DMS53 (cell line): ENCODE results near the gene CELF2.

Experiments used
- DNase-seq: peaks from one replicate; lab custom pipeline; 2025; lab: John Stamatoyannopoulos, UW

The CELF2 gene

DNA sequence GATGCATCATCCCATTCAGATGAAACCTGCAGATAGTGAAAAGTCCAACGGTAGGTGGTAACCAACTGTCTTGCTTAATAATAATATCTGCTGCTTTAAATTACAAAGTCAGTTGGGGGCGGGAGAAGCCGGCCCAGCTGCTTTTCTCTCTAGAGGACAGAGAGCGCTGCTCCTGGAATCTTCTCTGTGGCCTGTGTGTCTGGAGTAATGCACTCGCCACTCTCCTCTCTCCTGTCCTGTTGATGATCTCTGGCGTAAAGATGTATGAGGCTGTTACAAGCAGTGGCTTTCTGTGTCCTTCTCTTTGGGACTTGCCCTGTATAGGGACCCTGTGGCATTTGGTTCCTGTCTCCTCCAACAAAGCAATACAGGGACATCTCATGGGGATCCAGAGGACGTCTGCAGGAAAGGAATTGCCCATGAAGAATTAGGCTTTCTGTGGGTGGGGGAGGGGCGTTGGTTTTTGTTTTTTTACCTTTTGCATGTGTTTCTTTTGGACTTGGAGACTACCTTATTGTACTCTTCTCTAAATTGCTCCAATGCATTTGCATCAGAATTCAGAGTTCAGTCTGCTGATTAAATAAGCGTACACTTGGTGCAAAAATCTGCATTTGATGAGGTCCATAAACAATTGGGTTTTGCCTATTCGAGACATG lies 231.6 kb downstream of the CELF2 start:
- DNase-seq, result no peak

DNA sequence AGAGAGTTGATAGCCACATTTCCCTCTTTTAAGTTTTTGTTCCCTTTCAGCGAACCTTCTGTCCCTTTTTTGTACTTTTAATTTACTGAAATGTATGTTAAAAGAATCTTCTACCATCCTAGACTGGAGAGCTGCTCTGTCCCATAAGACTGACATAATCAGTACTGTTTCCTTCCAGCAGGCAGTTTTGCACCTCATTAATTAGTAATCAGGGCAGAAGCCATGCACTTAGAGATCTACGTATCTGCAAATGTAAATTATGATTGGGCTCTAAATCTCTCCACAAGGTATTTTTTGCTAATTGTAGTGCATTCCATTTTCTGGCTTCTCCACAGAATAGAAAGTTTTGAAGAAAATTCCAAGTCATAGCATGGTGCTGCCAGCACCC lies 232.1 kb downstream of the CELF2 start:
- DNase-seq, result no peak

DNA sequence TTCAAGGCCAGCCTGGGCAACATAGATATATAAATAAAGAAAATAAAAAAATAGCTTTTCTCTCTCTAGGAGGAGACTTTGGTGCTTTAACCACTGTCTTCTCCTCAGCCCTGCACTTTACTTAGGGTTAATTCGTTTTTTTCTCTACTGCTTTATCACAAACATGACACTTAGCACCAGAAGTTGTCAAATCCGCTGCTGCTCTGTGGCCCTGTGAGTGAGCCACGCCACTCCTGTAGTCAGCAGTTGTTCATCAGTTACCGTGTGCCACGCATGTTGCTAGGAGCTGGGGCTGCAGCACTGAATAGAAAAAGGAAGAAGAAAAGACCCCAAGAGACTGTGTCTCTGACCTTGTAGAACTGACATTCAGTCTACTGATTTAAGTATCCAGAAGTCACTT lies 232.6 kb downstream of the CELF2 start:
- DNase-seq, result no peak

DNA sequence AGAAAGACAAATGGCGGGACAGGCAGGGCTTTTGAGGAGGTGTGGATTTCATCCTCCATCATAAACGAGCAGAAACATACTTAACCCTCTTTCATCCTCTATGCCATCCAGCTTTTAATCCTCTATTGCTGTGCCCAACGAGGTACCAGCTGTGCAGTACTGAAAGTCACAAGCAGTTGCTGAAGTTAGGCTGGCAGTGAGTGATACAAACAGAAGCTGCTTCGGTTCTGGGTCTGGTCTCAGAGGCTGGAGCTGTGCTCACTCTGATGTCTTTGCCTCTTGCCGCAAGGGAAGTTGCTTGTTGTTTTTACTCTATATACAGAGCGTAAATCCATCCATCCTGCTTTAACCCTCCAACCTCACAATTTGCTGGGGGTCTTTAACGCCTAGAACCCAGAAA lies 235.2 kb downstream of the CELF2 start:
- no peak for DNase-seq

DNA sequence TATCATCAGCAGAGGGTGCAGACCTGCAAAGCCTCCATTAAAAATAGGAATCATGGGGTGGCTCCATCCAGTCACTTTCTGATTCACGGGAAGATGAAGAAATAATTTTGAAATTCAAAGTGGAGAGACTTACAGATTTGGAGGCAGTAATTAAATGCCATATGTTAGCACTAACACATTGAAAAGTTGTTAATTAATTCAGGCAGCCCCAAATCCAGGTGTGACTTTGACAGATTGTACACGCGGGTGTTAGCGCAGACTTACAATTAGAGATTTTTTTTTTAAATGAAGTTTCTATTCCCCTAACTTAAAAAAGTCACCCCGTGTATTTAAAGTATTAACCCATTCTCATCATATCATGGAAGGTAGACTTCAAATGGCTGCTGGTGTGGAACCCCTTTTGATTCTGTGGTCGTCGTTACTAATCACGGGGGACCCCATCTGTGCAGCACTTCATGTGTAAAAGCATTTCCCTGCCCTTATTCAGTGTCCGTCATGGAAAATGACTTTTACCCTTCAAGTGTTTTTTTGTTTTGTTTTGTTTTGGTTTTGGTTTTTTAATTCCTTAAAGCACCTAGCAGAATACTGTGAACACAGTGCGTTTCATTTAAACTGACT lies 235.8 kb downstream of the CELF2 start:
- no peak for DNase-seq

DNA sequence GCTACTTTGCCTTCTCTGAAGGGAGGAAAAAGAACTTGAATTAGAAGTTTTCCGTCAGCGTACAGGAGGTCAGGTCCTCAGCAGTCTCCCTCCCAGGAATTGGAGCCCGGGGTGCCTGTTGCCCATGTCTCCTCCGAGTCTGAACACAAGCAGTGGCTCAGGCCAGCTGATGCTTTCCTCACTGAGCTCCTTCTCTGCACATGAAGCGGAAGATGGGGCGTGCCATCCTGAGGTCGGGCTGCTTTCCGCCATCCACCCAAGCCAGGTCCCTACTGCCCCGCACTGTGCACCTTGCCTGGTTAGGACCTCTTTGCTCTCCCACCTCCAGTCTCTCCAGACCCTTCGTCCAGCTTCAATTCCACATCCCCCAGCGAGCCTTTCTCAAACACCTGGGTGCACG lies 237.5 kb downstream of the CELF2 start:
- no peak for DNase-seq

DNA sequence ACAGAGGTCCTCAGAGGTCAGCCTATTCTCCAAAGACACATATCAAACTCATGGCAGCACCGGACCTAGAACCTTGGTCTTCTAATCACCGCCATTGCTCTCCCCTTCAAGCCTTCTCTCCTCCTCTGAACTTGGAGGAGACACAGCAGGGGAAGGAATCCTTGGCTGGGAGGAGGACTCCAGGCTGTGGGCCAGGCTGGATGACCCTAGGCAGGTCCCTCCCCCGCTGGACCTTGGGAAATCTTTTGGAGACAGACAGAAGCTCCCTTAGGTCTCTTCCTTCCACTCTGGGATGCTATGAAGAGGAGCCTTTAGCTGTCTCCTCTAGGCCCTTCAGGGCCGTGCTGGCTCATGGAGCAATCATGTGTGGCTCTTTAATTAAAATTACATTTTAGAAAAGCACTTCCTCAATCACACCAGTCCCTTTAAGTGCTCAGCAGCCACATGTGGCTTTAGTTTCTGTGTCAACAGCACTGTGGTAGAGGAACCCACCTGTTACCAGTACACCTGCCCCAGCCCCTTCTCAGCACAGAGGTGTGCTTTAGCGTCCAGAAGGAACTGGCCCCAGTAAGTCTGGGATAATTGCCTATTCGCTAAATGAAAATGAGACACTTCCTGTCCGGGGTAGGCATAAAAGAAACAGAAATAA lies 238.2 kb downstream of the CELF2 start:
- DNase-seq, result no peak

DNA sequence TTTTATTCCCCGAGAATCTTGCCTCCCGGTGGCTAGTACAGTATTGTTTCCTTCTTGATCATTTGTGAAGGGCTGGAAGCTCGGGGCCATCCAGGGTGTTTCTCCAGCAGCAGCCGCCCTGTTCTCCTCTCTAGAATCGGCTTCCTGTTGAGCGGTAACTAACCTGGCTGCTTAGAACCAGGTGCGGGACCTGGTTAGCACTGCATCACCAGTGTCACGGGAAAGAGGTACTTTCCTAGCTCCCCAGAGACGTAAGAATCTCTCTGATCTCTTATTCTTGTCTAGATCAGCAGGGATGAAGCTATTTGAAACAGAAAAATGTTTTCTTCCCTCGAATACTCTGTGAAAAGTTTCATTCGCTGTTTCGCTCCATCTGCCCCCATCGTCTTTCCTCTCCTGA lies 239.2 kb downstream of the CELF2 start:
- DNase-seq, result no peak

DNA sequence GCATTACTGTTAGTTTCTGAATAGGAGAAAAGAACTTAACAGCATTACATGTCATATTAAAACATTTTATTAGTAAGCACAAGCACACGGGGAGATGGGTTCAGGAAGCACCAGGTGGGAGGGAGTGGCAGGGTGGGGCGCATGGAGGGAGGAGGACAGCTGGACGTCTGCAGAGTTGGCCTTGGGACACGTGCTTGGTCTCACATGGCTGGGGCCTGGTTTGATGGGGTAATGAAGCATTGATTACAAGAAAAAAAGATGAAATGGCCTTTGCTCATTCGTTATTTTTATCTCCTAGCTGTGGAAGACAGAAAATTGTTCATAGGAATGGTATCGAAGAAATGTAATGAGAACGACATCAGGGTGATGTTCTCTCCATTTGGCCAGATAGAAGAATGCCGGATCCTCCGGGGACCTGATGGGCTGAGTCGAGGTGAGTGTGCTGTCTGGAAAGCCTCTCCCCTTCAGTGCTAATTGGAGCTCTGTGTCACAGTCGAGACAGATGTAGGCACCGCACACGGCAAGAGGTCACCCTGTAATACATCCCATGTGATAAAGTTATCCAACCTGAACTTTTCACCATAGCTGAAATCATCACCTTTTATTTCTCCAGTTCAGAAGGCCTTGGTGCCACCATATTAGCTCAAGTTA lies 239.9 kb downstream of the CELF2 start:
- DNase-seq, result no peak

DNA sequence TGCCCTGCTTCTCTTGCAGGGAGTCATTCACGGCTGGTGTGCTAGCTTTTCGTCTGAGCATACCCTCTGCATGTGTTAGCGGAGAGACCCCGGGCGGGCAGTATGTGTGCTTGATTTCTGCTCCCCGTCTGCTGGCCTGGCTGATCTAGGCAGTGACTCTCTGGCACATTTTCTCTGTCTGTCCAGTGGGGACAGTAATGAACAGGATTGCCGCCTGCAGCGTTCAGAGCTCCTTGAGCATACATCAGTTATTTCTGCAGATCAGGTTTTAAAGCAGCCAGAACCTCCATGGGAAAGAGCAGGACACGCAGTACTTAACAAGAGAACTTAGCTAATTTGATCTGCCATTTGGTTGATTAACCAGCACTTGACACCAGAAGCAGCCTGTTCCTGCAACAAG lies 242.5 kb downstream of the CELF2 start:
- no peak for DNase-seq

DNA sequence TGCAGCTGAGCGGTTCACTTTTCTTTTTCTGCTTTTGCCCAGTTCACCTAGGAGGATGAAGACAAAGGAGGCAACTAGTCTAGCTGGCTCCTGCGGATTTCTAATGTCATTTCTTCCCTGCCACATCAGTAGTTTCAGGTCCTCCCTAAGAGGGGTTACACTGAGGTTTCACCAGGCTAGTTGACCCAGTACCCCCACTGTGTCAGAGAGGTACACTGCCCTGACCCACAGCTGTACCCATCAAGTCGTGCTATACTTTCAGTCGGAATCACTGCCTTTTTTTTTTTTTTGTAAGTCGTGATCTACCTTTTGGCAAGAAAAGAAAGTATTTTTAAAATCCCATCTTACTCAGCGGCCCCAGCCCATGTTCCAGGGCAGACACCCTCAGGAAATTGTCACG lies 243.5 kb downstream of the CELF2 start:
- no peak for DNase-seq

DNA sequence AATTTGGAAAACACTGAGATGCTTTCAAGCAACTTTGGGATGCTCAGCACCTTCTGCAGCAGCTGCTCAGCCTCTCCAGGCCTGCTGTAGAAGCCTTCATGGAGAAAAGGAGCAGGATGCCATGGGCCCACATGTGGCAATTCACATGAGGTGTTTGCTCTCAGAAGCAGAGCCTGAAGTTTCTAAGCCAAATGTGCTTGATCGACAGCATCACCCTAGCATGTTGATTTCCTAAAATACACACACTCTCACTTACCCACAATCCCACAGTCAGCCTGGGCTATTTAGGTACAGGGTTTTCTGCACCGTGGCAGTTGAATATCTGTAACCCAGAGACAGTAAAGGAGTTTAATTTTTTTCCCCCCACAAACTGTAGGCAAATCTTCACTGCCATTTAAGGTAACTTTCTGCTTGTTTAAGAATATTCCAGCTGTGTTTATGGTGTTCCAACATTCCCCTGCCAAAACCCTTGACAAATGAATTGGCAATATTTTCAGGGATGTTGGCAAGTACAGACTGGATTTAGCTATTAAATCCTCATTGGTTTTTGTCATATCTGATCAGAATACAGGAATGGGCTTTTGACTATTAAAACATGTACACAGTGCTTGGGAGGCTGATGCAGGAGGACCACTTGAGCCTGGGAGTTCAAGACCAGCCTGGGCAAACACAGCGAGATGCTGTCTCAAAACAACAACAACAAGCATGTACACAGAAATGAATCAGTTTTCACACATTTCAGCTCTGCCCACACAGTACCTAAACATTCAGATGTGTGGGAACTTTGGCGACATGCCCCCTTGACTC lies 244.2 kb downstream of the CELF2 start:
- no peak for DNase-seq

DNA sequence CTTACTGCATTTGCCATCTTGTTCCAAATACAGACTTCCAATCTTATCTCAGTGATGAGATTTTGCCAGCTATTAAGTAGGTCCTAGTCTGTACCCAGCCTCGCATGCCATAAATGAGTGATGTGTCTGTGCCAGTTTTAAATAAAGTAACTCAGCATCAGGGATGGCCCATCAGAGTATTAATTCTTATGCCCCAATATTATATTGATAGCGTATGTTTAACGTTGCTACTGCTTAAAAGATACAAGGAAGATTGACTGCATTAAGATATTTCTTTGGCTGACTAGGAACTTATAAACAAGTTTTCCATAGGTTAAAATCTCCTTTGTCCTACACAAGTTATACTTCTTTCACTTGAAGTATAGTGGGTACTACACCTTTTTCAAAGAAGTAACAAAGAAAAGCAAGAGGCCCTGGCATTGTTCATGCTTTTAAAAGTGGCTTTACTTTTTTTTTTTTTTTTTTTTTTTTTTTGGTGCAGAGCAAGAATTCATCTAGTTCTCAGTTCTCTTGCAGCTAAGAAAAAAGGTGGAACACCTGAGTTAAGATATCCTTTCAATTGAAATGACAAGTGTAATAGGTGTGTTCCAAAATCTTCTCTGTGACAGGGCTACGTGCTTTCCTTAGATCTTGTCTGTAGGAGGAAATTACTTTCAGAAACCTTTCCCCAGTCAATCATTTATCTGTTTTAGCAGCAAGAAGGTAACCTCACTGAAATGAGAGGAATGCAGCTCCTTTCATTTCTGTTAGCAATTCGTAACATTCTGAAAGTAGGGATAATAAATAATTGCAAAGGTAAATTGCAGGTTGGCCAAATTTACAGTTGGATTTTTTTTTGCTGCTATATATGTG lies 245.0 kb downstream of the CELF2 start:
- DNase-seq, result no peak

DNA sequence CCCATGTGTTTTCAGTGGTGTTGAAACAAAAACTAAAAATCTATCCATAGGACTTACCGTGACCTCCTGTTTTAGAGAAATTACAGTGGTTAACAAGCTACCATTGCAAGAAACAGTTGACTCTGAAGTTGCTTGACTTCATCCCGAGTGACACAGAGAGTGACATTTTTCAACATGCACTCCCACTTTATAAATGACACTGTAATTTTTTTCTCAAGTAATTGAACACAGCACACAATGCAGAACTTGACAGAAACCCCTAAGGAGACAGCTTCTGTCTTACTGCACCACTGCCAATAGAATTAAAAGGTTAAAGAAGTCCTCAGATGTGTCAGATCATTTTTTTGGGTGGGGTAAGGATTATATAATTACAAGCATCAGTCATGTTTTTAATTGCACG lies 246.1 kb downstream of the CELF2 start:
- no peak for DNase-seq

DNA sequence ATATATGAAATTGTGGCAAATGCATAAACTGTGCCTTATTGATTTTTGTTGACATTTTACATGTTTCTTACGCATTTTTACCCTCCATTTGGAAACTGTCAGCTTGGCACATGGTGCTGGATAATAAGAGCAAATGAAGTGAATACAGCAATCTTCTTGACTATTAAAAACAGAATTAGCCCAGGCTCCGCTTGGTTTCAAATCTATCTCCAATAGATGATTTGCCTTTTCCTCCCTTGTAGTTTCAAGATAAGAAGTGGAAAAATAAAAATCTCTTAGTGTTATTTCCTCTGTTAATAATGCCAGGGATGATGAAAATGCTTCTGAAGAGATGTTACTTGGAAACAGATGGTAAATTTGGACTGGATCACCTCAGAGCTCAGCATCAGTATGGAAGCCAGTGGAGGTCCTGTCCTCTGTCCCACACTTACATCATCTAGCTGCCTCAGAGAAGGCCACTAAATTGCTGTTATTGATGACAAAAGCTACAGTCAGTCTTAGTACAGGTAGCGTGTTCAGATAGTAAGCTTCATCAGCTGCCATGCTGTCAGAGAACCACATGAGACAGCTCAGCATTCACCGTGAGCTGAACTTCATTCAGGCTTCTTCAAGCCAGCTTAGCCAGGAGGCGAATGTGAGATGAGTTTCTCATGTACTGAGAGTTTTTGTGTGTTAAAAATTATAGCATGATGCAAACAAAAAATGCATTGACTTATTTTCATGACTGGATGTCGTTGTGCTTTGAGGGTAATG lies 246.8 kb downstream of the CELF2 start:
- no peak for DNase-seq

DNA sequence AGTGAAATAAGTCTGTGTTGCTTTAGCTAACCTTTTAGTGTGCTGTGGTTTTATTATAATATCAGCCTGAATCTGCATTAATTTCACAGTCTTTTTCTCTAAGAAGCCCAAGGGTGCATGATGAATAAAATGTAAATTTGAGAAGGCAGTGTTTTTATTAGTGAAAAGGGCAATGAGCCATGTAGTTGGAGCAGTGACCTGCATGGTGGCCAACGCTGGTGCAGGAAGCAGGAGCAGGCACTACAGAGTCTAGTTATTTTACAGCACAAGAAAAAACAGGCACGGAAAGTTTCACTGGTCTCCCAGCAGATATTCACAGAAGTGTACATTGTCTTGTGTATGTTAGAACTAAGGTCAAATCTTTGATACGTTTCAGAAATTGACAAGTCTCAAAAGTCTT lies 247.8 kb downstream of the CELF2 start:
- no peak for DNase-seq

DNA sequence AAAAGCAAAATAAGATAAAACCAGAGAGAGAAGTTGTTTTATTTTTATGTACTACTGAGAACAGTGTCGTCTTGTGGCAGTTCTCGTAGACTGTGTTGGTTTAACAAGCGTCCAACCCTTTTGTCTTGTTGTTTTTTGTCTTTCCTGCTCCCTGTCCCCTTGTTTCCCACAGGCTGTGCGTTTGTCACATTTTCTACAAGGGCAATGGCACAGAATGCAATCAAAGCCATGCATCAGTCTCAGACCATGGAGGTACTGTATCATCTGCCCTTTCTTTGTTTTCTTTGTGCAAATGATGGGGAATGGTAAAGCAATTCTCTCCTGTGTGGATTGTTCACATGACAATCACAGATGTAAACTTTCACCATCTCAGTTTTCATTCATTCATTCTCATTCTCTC lies 248.8 kb downstream of the CELF2 start:
- no peak for DNase-seq

DNA sequence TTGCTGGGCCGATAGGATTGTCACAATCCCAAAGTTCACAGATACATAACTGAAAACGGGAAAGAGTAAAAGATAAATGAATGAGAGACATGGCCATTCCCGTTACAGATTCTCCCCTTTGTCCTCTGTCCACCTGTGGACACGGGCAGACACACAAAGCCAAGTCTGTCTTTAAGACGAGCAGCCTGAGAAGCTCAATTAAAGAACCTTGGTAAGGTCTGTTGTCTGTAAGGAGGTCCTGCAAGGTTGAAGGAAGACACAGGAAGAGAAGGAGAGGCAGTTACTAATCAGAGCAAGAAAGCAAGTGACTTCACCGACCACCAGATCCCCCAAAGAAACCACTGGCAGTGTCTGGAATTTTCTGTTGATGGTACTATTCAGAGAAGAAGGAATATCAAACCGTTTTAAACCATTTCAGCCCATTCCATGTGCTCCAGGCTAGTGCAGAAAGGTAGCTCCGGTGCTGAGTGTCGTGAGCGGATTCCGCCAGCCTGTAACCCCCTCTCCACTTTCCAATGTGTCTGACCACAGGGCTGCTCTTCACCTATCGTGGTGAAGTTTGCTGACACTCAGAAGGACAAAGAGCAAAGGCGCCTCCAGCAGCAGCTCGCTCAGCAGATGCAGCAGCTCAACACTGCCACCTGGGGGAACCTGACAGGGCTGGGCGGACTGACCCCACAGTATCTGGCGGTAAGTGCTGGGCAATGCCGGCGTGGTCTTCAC lies 252.6 kb downstream of the CELF2 start:
- peak; percentile 81 for DNase-seq

DNA sequence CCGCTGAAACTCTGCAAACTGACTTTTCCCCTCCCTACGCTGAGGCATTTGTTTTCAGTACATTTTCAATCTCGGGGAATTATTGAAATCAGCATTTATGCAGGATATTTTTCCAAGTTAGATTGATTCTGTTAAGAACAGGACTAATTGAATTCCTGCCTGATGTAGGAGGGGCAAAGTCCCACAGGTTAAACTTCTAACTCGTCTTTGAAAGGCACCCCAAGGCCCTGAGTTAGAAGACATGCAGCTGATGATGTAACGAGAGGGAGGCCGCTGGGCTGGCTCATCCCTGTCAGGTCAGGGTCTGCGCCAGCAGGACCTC lies 253.1 kb downstream of the CELF2 start:
- DNase-seq, result no peak

DNA sequence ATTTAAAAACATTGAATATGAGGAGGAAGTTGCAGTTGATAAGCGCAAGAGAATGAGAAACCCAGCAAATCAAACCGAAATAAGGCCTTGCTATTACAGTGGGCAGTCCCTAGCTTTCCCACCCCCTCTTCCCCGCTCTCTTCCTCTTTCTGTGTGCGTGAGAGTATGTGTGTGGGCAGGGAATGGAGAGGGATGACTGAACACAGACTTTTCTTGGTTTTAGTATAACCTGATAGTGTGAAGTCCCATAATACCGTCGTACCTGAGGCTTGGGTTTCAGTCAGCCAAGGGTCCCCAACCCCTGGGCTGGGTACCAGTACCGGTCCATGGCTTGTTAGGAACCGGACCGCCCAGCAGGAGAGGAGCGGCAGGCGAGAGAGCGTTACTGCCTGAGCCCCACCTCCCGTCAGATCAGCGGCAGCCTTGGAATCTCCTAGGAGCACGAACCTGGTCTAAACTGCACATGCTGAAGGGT lies 255.3 kb downstream of the CELF2 start:
- no peak for DNase-seq
